ENCODE results near the gene STX8. TPM values are rescaled to one million over a fixed set of nuclear protein-coding genes. Genes with fewer than 3 reads are reported as not detected.

The STX8 gene
- total RNA-seq, 1 experiment from 2014 or later, result 50.3 TPM

DNA sequence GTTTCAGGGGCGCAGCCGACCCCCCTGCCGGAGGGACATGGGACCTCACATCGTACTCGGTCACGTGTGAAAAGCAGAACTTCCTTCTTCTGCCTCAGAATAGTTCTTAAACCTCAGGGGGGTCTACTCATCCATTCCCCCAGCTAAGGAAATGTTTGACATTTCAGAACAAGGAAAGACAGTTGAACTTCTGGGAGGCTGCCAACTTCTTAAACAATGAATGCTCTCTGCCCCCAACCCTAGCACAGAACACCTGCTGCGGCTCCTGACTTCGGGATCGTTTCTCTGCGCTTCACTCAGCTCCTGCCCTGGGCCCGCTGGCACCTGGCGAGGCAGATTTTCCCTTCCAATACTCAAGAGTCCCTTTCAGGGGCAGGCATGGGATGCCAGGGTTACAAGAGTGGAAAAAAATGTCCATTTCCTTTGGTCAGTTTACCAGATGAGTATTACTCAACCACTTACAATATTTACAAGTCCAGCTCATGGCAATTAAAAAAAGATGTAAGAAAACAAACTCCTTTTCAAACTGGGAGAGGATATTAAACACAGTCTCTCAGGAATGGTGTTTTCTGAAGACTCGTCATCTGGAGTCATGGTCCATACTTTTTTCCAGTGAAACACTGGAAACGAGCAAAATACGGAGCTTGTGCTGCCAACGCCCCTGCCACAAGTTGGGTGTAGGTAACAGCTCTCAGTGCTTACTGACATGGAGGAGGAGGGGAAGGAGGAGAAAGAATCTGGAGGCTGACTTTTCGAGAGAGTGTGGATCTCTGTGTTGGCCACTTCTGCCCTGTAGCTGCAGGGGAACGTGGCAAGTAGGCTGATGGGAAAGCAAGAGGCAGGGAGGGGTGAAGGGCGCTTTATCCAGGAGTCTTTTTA, 318.6 kb downstream of the STX8 start:
- POLR2A ChIA-PET, result no interaction called here
- ATAC-seq (peak; percentile 77), DNase-seq (ENCODE audit: low read depth, low spot score) (peak; percentile 47)
- BruUV-seq (replicated peaks), result no TSS peak
- peaks cover 26% of the 10 kb centered on the region for H3K4me1 ChIP-seq (ENCODE audit: control insufficient read depth, insufficient read depth, low read length)
- no peaks in the 10 kb centered on the region for H3K36me3 ChIP-seq (ENCODE audit: control insufficient read depth, insufficient read depth, low read length)
- in situ Hi-C loops (cut with HindIII; ENCODE audit: low pct_unique_long_range_greater_than_20kb, low sequenced_read_pairs), result no loop called here
- H3K4me3 ChIP-seq (ENCODE audit: low read depth in 2 of 2, low read length in 2 of 2), result no peak overlapping the region
- TF ChIP-seq TCF7L2 (IDR thresholded peaks at IDR 0.05; ENCODE audit: low read depth, low read length), result no peak
- TF ChIP-seq REST (IDR thresholded peaks at IDR 0.05; ENCODE audit: insufficient read depth in 1 of 2, low read depth in 2 of 2, low read length in 1 of 2), result no peak
- TF ChIP-seq POLR2AphosphoS5 (IDR thresholded peaks at IDR 0.05; ENCODE audit: low read depth, low read length), result no peak
- TF ChIP-seq SIN3A (IDR thresholded peaks at IDR 0.05; ENCODE audit: borderline replicate concordance, insufficient read depth, low read depth, low read length), result no peak
- TF ChIP-seq, protein P1, sequence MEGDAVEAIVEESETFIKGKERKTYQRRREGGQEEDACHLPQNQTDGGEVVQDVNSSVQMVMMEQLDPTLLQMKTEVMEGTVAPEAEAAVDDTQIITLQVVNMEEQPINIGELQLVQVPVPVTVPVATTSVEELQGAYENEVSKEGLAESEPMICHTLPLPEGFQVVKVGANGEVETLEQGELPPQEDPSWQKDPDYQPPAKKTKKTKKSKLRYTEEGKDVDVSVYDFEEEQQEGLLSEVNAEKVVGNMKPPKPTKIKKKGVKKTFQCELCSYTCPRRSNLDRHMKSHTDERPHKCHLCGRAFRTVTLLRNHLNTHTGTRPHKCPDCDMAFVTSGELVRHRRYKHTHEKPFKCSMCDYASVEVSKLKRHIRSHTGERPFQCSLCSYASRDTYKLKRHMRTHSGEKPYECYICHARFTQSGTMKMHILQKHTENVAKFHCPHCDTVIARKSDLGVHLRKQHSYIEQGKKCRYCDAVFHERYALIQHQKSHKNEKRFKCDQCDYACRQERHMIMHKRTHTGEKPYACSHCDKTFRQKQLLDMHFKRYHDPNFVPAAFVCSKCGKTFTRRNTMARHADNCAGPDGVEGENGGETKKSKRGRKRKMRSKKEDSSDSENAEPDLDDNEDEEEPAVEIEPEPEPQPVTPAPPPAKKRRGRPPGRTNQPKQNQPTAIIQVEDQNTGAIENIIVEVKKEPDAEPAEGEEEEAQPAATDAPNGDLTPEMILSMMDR (IDR thresholded peaks at IDR 0.05), result no peak
- CTCF ChIA-PET, result no interaction called here
- H3K27me3 ChIP-seq (ENCODE audit: control insufficient read depth, insufficient read depth, low read length), result no peaks in the 10 kb centered on the region
- H3K27ac ChIP-seq (ENCODE audit: low read length), result peak overlapping the region; percentile 65; the same call in 1 of the 2 replicates
- H3K9me3 ChIP-seq (ENCODE audit: control insufficient read depth, insufficient read depth, low read depth, low read length), result no peaks in the 10 kb centered on the region
- intact Hi-C loops (cut with micrococcal nuclease; ENCODE audit: unreplicated experiment), result no loop called here

- peaks cover 26% of the 10 kb centered on the region for H3K4me1 ChIP-seq (ENCODE audit: control insufficient read depth, insufficient read depth, low read length)
- DNase-seq (ENCODE audit: low read depth, low spot score) (no peak), ATAC-seq (no peak; the same call in 1 of the 2 replicates)
- in situ Hi-C loops (cut with HindIII; ENCODE audit: low pct_unique_long_range_greater_than_20kb, low sequenced_read_pairs) (no loop called here), intact Hi-C loops (cut with micrococcal nuclease; ENCODE audit: unreplicated experiment) (no loop called here)
- CTCF ChIA-PET, result no interaction called here
- peak overlapping the region; percentile 65 for H3K27ac ChIP-seq (ENCODE audit: low read length)
- no peaks in the 10 kb centered on the region for H3K27me3 ChIP-seq (ENCODE audit: control insufficient read depth, insufficient read depth, low read length)
- no peak overlapping the region for H3K4me3 ChIP-seq (ENCODE audit: low read depth in 2 of 2, low read length in 2 of 2)
- BruUV-seq (replicated peaks), result no TSS peak
- no peak for TF ChIP-seq POLR2AphosphoS5 (IDR thresholded peaks at IDR 0.05; ENCODE audit: low read depth, low read length)
- TF ChIP-seq REST (IDR thresholded peaks at IDR 0.05; ENCODE audit: insufficient read depth in 1 of 2, low read depth in 2 of 2, low read length in 1 of 2), result no peak
- TF ChIP-seq, protein P1 (IDR thresholded peaks at IDR 0.05), result no peak
- TF ChIP-seq SIN3A (IDR thresholded peaks at IDR 0.05; ENCODE audit: borderline replicate concordance, insufficient read depth, low read depth, low read length), result no peak
- no peak for TF ChIP-seq TCF7L2 (IDR thresholded peaks at IDR 0.05; ENCODE audit: low read depth, low read length)
- no peaks in the 10 kb centered on the region for H3K9me3 ChIP-seq (ENCODE audit: control insufficient read depth, insufficient read depth, low read depth, low read length)
- POLR2A ChIA-PET, result no interaction called here
- no peaks in the 10 kb centered on the region for H3K36me3 ChIP-seq (ENCODE audit: control insufficient read depth, insufficient read depth, low read length)
Observed at GRCh38 chr17:9256361-9256750, 319.3 kb downstream of the STX8 start.
